ENCODE data around the gene POLE. TPM values are rescaled to one million over a fixed set of nuclear protein-coding genes. Genes with fewer than 3 reads are reported as not detected.

The POLE gene
- total RNA-seq, 1 experiment from 2014 or later = 62.9 TPM

DNA sequence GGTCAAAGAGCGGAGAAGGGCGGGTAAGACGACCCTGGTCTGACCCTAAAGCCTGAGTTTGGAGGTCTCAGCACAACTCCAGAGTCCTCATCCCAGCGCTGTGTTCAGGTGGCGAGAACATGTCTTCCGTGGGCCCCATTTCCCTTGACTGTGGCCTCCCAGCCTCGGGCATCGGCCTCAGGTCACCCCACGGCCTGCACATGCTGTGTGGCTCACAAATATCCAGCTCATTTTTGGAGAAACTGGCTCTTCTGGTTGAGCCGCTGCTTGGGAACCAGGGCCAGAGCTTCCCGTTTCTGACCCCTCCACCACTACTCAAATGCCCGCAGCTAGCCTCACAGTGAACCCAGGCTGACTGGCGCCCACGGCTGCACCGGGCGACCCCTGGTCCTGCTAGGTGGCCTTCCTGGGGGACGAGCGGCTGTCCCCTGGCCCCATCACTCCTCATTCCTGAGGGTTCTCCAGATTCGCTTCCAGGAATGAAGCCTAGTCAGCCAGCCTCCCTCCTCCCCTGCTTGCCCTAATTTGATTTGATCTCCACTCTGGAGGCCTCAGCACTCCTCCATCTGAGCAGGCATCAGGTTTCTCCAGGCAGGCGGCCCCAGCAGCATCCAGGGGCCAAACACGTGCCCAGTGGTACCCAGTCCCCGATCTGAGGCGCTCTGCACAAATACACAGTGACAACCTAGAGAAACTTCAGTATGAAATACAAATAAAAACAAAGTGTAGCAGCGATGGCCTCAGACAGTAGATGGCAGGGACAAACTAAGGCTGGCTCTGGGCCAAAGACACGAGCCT is 63.9 kb downstream of the POLE start:
- no peaks in the 10 kb centered on the region for H3K36me3 ChIP-seq (ENCODE audit: low read depth)
- H3K9me2 ChIP-seq (ENCODE audit: insufficient read depth) = no peaks in the 10 kb centered on the region
- peak overlapping the region; percentile 67 for H3K27ac ChIP-seq
- DNase-seq = peak; percentile 76 to 90
- TF ChIP-seq CTCF (conservative IDR thresholded peaks at IDR 0.05) = no peak
- TF ChIP-seq EZH2 (IDR thresholded peaks at IDR 0.05; ENCODE audit: low read depth) = no peak
- ChIA-PET CTCF (no interaction called here), POLR2A (ENCODE audit: unreplicated experiment) (no interaction called here)
- H3K79me2 ChIP-seq (ENCODE audit: low read depth) = no peaks in the 10 kb centered on the region
- H3K4me2 ChIP-seq = peak overlapping the region; percentile 69
- BruUV-seq (replicated peaks) = no TSS peak
- 0 out of 2 replicates have a peak, but pooled peaks cover 6% of the 10 kb centered on the region for H4K20me1 ChIP-seq (ENCODE audit: insufficient read depth)
- H3F3A ChIP-seq (ENCODE audit: insufficient read depth, low read depth) = peaks cover 24% of the 10 kb centered on the region
- H3K4me1 ChIP-seq (replicated peaks; ENCODE audit: insufficient read depth) = peaks cover 30% of the 10 kb centered on the region
- H3K27me3 ChIP-seq (ENCODE audit: insufficient read depth, low read depth) = no peaks in the 10 kb centered on the region
- 0 out of 2 replicates have a peak overlapping the region, but pooled peaks have one; percentile 36 for H2AFZ ChIP-seq
- no peaks in the 10 kb centered on the region for H3K9me3 ChIP-seq (ENCODE audit: insufficient read depth, low read depth)
- H3K4me3 ChIP-seq = no peak overlapping the region
- intact Hi-C loops (cut with micrococcal nuclease; ENCODE audit: unreplicated experiment) = no loop called here

DNA sequence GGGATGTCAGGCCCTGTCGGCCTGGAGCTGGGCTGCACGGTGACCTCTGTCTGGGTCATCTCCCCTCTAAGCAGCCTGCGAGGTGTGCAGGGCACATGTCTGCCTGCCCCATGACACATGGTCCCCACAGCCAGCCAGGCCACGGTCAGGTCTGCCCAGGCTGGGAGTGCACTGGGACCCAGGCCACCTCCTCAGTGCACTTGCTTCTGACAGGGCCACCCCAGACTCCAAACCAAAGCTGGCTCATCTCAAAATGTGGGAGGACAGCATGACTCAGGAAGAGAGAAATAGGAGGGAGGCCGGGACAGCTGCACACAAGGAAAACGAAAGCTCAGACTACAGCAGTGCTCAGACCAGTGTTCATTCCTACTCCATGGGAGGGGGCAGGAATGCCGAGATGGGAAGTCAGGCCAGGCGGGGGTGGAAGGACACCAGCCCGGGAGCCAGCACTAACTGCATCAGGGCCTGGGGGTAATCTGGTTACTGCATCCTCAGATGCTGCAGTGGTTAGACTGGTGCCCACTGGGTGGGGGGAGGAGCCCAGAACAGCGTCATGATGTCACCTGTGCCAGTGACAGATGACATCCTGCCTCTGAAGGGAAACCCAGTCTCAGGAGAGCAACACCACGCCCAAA is 64.6 kb downstream of the POLE start:
- H4K20me1 ChIP-seq (ENCODE audit: insufficient read depth) = 0 out of 2 replicates have a peak, but pooled peaks cover 6% of the 10 kb centered on the region
- no peaks in the 10 kb centered on the region for H3K27me3 ChIP-seq (ENCODE audit: insufficient read depth, low read depth)
- 0 out of 2 replicates have a peak overlapping the region, but pooled peaks have one; percentile 36 for H2AFZ ChIP-seq
- no TSS peak for BruUV-seq (replicated peaks)
- no peaks in the 10 kb centered on the region for H3K36me3 ChIP-seq (ENCODE audit: low read depth)
- ChIA-PET POLR2A (ENCODE audit: unreplicated experiment) (no interaction called here), CTCF (interaction anchor here (0.5 to 0.6 kb wide), 2 partner anchors 78 to 222 kb away, joined by 3 to 6 read pairs; no protein-coding TSS in a partner anchor)
- intact Hi-C loops (cut with micrococcal nuclease; ENCODE audit: unreplicated experiment) = no loop called here
- peaks cover 27% of the 10 kb centered on the region for H3F3A ChIP-seq (ENCODE audit: insufficient read depth, low read depth)
- H3K9me2 ChIP-seq (ENCODE audit: insufficient read depth) = no peaks in the 10 kb centered on the region
- peak; percentile 59 to 70 for DNase-seq
- no peak for TF ChIP-seq CTCF (conservative IDR thresholded peaks at IDR 0.05)
- no peak for TF ChIP-seq EZH2 (IDR thresholded peaks at IDR 0.05; ENCODE audit: low read depth)
- no peaks in the 10 kb centered on the region for H3K9me3 ChIP-seq (ENCODE audit: insufficient read depth, low read depth)
- H3K27ac ChIP-seq = peak overlapping the region; percentile 67
- no peak overlapping the region for H3K4me3 ChIP-seq
- peaks cover 30% of the 10 kb centered on the region for H3K4me1 ChIP-seq (replicated peaks; ENCODE audit: insufficient read depth)
- H3K79me2 ChIP-seq (ENCODE audit: low read depth) = no peaks in the 10 kb centered on the region
- H3K4me2 ChIP-seq = peak overlapping the region; percentile 69

DNA sequence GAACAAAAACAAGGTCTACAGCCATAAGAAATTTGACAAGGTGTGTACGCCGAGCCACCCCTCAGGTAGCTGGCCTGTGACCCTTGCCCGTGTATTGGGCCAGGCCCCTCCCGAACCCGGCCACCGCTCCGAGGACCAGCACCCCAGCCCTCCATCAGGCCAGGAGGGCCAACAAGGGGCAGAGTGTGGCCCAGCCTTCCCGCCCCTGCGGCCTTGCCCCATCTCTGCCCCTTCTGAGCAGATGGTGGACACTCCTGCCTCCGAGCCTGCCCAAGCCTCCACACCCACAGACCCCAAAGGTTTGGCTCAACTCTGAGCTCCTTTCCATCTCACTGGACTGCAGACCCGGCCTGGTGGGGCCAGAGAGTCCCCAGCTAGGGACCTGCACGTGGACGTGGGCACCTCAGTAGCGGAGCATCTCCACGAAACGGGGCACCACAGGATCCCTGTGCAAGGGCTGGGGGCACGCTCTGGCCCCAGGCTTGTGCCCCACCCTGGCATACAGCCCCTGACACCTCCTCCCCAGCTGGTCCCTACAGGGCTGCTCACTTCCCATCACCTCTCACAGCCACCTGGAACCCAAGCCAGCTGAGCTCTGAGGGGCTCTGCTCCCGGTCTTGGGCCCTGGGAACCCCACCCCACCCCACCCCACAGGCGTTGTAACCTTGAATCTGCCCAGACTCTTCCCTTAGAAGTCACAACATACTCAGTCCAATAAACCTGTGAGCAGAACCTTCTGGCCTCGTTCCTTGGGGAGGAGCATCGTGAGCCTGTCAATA is 65.3 kb downstream of the POLE start:
- Histone ChIP-seq H4K20me1 (ENCODE audit: insufficient read depth) (0 out of 2 replicates have a peak, but pooled peaks cover 6% of the 10 kb centered on the region), H3K79me2 (ENCODE audit: low read depth) (no peaks in the 10 kb centered on the region), H3K27ac (peak overlapping the region; percentile 67), H3K4me2 (peak overlapping the region; percentile 69), H3K9me3 (ENCODE audit: insufficient read depth, low read depth) (peaks cover 3% of the 10 kb centered on the region; the same call in 1 of the 2 replicates), H3K9me2 (ENCODE audit: insufficient read depth) (no peaks in the 10 kb centered on the region), H3F3A (ENCODE audit: insufficient read depth, low read depth) (peaks cover 32% of the 10 kb centered on the region), H2AFZ (no peak overlapping the region), H3K4me1 (replicated peaks; ENCODE audit: insufficient read depth) (peaks cover 30% of the 10 kb centered on the region), H3K27me3 (ENCODE audit: insufficient read depth, low read depth) (0 out of 2 replicates have a peak, but pooled peaks cover under 1% of the 10 kb centered on the region), H3K36me3 (ENCODE audit: low read depth) (no peaks in the 10 kb centered on the region), H3K4me3 (no peak overlapping the region)
- intact Hi-C loops (cut with micrococcal nuclease; ENCODE audit: unreplicated experiment) = no loop called here
- no TSS peak for BruUV-seq (replicated peaks)
- CTCF ChIA-PET = interaction anchor here (0.5 to 0.6 kb wide), 2 partner anchors 78 to 223 kb away, joined by 3 to 6 read pairs; no protein-coding TSS in a partner anchor
- no peak for DNase-seq
- POLR2A ChIA-PET (ENCODE audit: unreplicated experiment) = no interaction called here
- TF ChIP-seq CTCF (conservative IDR thresholded peaks at IDR 0.05) (no peak), EZH2 (IDR thresholded peaks at IDR 0.05; ENCODE audit: low read depth) (no peak)
